GM10266 (cell line): ENCODE results near the gene ARHGEF10L.

ENCODE experiments used
- DNase-seq: peaks from one replicate; pipeline ENCODE4 v3.0.0; 2012; ENCODE audit errors: extremely low spot score
- CTCF ChIP-seq: IDR thresholded peaks from 2 replicates; pipeline ENCODE4 v1.5.1; 2012; ENCODE audit warnings: mild to moderate bottlenecking, low read depth; ENCODE audit not compliant: control insufficient read depth, insufficient read depth; ENCODE audit errors: missing control alignments

The ARHGEF10L gene

GRCh38 chr1:17653276-17653675 is 113.8 kb downstream of the ARHGEF10L start:
- DNase-seq = no peak
- TF ChIP-seq CTCF = no peak

GRCh38 chr1:17653728-17654351 is 114.3 kb downstream of the ARHGEF10L start:
- TF ChIP-seq CTCF = peak; percentile 69
- peak; percentile 49 for DNase-seq

GRCh38 chr1:17654519-17654918 is 115.0 kb downstream of the ARHGEF10L start:
- no peak for TF ChIP-seq CTCF
- no peak for DNase-seq

- TF ChIP-seq CTCF = no peak
- no peak for DNase-seq
Measured at GRCh38 chr1:17655169-17655568, 115.7 kb downstream of the ARHGEF10L start.

GRCh38 chr1:17655922-17656321 is 116.4 kb downstream of the ARHGEF10L start:
- no peak for TF ChIP-seq CTCF

GRCh38 chr1:17657436-17657835 is 117.9 kb downstream of the ARHGEF10L start:
- no peak for TF ChIP-seq CTCF
- DNase-seq = no peak

More at GRCh38 chr1:17655922-17656321, 116.4 kb downstream of the ARHGEF10L start:
- DNase-seq = no peak

GRCh38 chr1:17658837-17659236 is 119.3 kb downstream of the ARHGEF10L start:
- no peak for DNase-seq
- no peak for TF ChIP-seq CTCF
